Ishikawa (cell line): Measurements from ENCODE around the gene ADK.

Experiments used
- CEBPB ChIP-seq: IDR thresholded peaks from 2 replicates; pipeline ENCODE4 v1.6.1; 2012
- CREB1 ChIP-seq: IDR thresholded peaks from 2 replicates; pipeline ENCODE4 v1.6.1; 2012; ENCODE audit warnings: low read depth
- EGR1 ChIP-seq: IDR thresholded peaks from 2 replicates; pipeline ENCODE4 v1.6.1; 2012
- EP300 ChIP-seq: IDR thresholded peaks from 2 replicates; pipeline ENCODE4 v1.6.1; 2012; ENCODE audit warnings: borderline replicate concordance
- FOXM1 ChIP-seq: IDR thresholded peaks from 2 replicates; pipeline ENCODE4 v1.6.1; 2012; ENCODE audit warnings: low read depth, borderline replicate concordance
- MAX ChIP-seq: IDR thresholded peaks from 2 replicates; pipeline ENCODE4 v1.6.1; 2012
- NFIC ChIP-seq: IDR thresholded peaks from 2 replicates; pipeline ENCODE4 v1.6.1; 2012
- REST ChIP-seq: IDR thresholded peaks from 2 replicates; pipeline ENCODE4 v1.6.1; 2012; ENCODE audit warnings: low read depth, mild to moderate bottlenecking
- TAF1 ChIP-seq: IDR thresholded peaks from 2 replicates; pipeline ENCODE4 v1.6.1; 2012; ENCODE audit warnings: low read depth, mild to moderate bottlenecking
- TCF12 ChIP-seq: IDR thresholded peaks from 2 replicates; pipeline ENCODE4 v1.6.1; 2012; ENCODE audit warnings: low read depth
- TEAD4 ChIP-seq: IDR thresholded peaks from 2 replicates; pipeline ENCODE4 v1.6.1; 2012

- TF ChIP-seq REST (no peak), EP300 (no peak), EGR1 (no peak), TAF1 (no peak), TEAD4 (no peak), FOXM1 (no peak), MAX (no peak), TCF12 (no peak), NFIC (no peak), CREB1 (no peak), CEBPB (no peak)
Observed at GRCh38 chr10:74190494-74190893, 39.5 kb downstream of the ADK start.
